SJSA1 (cell line): ENCODE measurements around the gene BAZ1B. TPM values are rescaled to one million over a fixed set of nuclear protein-coding genes. Genes with fewer than 3 reads are reported as not detected.
"Not testable (repeated sequence)": the region's sequence is repeated elsewhere in the genome, so short reads cannot be mapped to it uniquely, and the experiment has no call there.

Source experiments
- DNase-seq, 2 experiments: peaks; one replicate each; pipeline ENCODE4 v3.0.0-alpha.2; 2015 to 2020; ENCODE audit warnings: low spot score in 2 of 2, low read depth in 1 of 2
- H3K27ac ChIP-seq: fragments of 250-450 bp; sonication (Bioruptor Pico); 2 replicates; pipeline ENCODE4 v1.5.1; 2020; ENCODE audit warnings: mild to moderate bottlenecking, moderate library complexity
- H3K27me3 ChIP-seq: fragments of 250-450 bp; sonication (Bioruptor Pico); replicated peaks from 2 replicates; pipeline ENCODE4 v1.5.1; 2020; ENCODE audit warnings: mild to moderate bottlenecking, moderate library complexity
- H3K36me3 ChIP-seq: fragments of 250-450 bp; sonication (Bioruptor Pico); 2 replicates; pipeline ENCODE4 v1.5.1; 2020; ENCODE audit warnings: mild to moderate bottlenecking
- H3K4me1 ChIP-seq: fragments of 250-450 bp; sonication (Bioruptor Pico); replicated peaks from 2 replicates; pipeline ENCODE4 v1.6.1; 2021; ENCODE audit warnings: mild to moderate bottlenecking
- H3K4me3 ChIP-seq: fragments of 250-450 bp; sonication (Bioruptor Pico); 2 replicates; pipeline ENCODE4 v1.5.1; 2020; ENCODE audit warnings: mild to moderate bottlenecking
- H3K9me3 ChIP-seq: fragments of 250-450 bp; sonication (Bioruptor Pico); replicated peaks from 2 replicates; pipeline ENCODE4 v1.5.1; 2020; ENCODE audit warnings: mild to moderate bottlenecking
- total RNA-seq: library from RNA; depleted of rRNA; stranded (reverse); fragments of >200 nt; shearing (Covaris generic); gene quantifications from 2 replicates; pipeline ENCODE4 v1.2.3, GENCODE V29; 2014

Gene BAZ1B
- total RNA-seq, 1 experiment from 2014 or later = 86.5 TPM

DNA sequence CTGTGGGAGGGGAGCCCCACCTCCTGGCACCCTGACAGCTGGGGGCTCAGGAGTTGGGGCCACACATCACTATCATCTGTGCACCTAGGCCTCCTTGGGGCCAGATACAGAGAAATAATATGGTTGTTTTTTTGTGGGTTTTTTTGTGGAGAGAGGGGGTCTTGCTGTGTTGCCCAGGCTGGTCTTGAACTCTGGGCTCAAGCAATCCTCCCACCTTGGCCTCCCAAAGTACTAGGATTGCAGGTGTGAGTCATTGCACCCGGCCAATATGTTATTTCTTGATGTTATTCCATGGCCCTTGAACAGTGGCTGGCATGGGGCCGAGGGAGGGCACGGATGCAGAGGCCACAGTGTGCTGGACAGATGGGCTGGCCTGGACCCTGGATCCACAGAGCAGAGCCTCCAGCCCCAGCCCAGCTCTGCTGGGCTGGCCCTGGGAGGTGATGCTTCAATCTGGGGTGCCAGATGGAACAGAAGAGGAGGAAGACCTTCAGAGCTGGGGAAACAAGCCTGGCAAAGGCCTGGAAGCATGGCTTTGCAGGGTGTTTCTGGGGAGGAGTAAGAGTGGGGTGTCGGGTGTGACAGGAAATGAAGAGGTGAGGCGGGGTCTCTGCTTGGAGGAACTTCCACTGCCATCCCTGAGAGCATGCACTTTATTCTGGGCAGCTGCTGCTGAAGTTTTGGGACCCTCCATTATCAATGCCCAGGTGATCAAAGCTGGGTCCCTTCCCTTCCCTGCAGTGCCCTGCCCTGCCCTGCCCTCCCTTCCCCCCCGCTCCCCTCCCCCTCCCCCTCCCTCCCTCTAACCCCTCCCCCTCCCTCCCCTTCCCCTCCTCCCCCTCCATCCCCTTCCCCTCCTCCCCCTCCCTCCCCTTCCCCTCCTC lies 92.2 kb downstream of the BAZ1B start:
- Histone ChIP-seq H3K9me3 (peaks cover 5% of the 10 kb centered on the region), H3K4me1 (peaks cover 11% of the 10 kb centered on the region), H3K36me3 (peaks cover 3% of the 10 kb centered on the region; the same call in 1 of the 2 replicates), H3K27ac (no peak overlapping the region), H3K4me3 (no peak overlapping the region), H3K27me3 (no peaks in the 10 kb centered on the region)
- no peak for DNase-seq

- peaks cover 5% of the 10 kb centered on the region for H3K9me3 ChIP-seq
- no peak for DNase-seq
- H3K36me3 ChIP-seq = peaks cover 3% of the 10 kb centered on the region; the same call in 1 of the 2 replicates
- H3K27me3 ChIP-seq = no peaks in the 10 kb centered on the region
- peaks cover 9% of the 10 kb centered on the region for H3K4me1 ChIP-seq
- H3K4me3 ChIP-seq = no peak overlapping the region
- H3K27ac ChIP-seq = no peak overlapping the region
These were observed 92.9 kb downstream of the BAZ1B start for GRCh38 chr7:73429215-73429614.

DNA sequence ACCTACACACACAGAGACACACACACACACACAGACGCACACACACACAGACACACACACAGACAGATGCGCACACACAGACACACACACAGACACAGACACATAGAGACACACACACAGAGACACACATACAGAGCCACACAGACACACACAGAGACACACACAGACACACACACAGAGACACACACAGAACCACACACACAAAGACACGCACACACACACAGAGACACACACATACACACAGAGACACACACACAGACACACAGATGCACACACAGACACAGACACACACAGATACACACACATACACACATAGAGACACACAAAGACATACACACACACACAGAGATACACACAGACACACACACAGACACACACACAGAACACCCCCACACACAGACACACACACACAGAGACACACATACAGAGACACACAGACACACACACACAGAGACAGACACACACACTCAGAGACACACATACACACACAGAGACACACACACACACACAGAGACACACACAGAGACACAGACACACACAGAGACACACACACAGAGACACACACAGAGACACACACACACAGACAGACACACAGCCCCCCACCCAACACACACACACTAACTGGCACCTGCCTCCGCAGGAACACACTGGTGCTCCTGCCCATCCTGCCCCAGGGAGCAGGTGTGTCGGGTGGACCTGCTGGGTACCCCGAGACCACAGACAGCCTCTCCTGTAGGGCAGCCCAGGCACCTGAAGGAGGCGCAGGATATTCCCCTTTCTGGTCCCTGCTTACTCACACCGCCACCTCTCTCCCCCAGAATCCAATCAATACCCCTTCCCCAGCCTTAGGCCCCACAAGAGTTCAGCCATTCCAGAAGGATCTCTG lies 93.9 kb downstream of the BAZ1B start:
- DNase-seq = no peak
- Histone ChIP-seq H3K4me1 (no peaks in the 10 kb centered on the region), H3K4me3 (no peak overlapping the region), H3K9me3 (no peaks in the 10 kb centered on the region), H3K27ac (no peak overlapping the region), H3K27me3 (no peaks in the 10 kb centered on the region), H3K36me3 (no peaks in the 10 kb centered on the region)

GRCh38 chr7:73426016-73426415 lies 96.1 kb downstream of the BAZ1B start:
- no peak for DNase-seq
- Histone ChIP-seq H3K27ac (no peak overlapping the region), H3K4me3 (no peak overlapping the region), H3K4me1 (no peaks in the 10 kb centered on the region), H3K9me3 (no peaks in the 10 kb centered on the region), H3K27me3 (no peaks in the 10 kb centered on the region), H3K36me3 (no peaks in the 10 kb centered on the region)

DNA sequence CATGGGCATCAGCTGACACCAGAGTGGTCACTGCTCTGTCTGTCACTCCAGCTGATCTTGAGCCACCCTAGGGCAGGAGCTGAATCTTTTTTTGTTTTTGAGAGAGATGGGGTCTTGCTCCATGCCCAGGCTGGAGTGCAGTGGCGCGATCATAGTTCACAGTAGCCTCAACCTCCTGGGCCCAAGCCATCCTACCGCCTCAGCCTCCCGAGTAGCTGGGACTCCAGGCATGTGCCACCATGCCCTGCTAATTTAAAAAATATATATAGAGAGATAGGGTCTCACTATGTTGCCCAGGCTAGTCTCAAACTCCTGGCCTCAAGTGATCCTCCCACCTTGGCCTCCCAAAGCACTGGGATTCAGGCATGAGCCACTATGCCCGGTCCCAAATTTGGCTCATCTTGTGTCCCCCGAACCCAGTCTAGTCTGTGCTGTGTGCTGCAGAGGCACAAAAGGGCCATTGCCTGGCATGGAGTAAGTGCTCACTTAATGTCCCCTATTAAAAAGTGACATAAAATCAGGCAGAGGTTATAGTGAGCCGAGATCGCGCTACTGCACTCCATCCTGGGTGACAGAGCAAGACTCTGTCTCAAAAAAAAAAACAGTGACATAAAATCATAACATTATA lies 96.6 kb downstream of the BAZ1B start:
- no peaks in the 10 kb centered on the region for H3K36me3 ChIP-seq
- H3K27me3 ChIP-seq = no peaks in the 10 kb centered on the region
- no peak overlapping the region for H3K27ac ChIP-seq
- no peak for DNase-seq
- no peak overlapping the region for H3K4me3 ChIP-seq
- H3K4me1 ChIP-seq = no peaks in the 10 kb centered on the region
- H3K9me3 ChIP-seq = no peaks in the 10 kb centered on the region

GRCh38 chr7:73424489-73424885 lies 97.6 kb downstream of the BAZ1B start:
- no peaks in the 10 kb centered on the region for H3K36me3 ChIP-seq
- no peaks in the 10 kb centered on the region for H3K9me3 ChIP-seq
- no peak overlapping the region for H3K27ac ChIP-seq
- no peaks in the 10 kb centered on the region for H3K27me3 ChIP-seq
- no peak overlapping the region for H3K4me3 ChIP-seq
- H3K4me1 ChIP-seq = no peaks in the 10 kb centered on the region
- no peak for DNase-seq

DNA sequence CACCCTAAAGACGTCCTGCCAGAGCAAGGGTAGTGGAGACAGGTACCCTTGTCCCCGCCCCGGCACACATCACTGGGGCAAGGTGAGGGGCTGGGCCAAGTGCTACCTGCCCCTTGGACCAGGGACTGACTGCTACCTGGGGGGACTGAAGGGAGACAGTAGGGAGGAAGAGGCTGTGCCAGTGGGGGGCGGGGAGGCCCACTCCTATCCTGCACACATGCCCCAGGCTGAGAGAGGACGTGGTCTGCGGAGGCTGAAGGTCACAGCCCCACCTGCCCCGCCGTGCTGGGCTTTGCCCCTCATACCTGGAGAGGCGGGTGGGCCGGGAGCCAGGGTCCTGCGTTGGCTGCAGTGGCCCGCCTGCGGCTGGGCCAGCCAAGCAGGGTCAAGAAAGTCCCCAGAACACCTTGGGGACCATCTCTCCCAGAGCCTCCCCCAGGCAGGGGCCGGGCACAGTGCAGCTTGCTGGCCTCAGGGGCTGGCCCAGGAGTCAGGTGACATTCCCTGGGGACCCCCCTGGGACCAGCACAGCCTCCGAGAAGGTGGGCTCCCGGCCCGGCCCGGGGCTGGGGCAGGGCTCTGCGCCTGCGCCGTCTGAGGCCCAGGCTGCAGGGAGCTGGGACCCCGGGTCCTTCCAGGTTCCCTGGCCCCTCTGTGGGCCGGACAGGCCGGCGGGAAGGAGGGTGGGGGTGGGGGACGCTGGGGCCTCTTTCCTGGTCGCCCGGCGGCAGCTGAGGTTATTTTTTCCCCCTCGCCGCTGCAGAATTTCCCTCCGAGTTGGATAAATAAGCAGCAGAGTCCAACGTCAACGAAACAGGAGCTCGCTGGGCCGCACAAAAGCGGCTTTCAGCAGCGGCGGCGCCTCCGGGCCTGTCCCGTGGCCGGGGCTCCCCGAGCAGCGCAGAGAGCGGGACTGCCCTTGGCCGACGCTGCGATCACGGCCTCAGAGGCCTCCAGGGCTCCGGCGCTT lies 98.3 kb downstream of the BAZ1B start:
- H3K36me3 ChIP-seq = no peaks in the 10 kb centered on the region
- H3K27me3 ChIP-seq = no peaks in the 10 kb centered on the region
- H3K4me3 ChIP-seq = no peak overlapping the region
- H3K4me1 ChIP-seq = no peaks in the 10 kb centered on the region
- no peaks in the 10 kb centered on the region for H3K9me3 ChIP-seq
- DNase-seq = no peak
- no peak overlapping the region for H3K27ac ChIP-seq

- H3K9me3 ChIP-seq, H3K27me3 ChIP-seq, H3K27ac ChIP-seq, H3K36me3 ChIP-seq, H3K4me3 ChIP-seq, DNase-seq, H3K4me1 ChIP-seq: not testable (repeated sequence)
These were observed 101.5 kb downstream of the BAZ1B start for GRCh38 chr7:73420610-73421009.

DNA sequence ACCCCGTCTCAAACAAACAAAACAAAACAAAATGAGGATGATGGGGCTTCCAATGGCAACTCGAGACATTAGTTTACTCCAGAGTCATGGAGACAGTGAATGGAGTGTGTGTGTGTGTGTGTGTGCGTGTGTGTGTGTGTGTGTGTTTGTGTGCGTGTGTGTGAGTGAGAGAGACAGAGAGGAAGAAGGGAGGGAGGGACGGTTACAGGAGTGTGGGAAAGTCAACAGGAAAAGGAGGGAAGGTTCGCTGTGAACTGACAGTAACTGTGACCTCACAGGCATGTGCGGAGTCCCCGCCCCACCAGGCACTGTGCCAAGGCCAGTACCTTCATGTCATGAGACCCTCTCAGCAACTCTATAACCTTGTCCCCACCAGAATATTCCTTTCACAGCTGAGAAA lies 102.1 kb downstream of the BAZ1B start:
- H3K4me1 ChIP-seq, H3K36me3 ChIP-seq, DNase-seq, H3K4me3 ChIP-seq, H3K27ac ChIP-seq, H3K27me3 ChIP-seq, H3K9me3 ChIP-seq: not testable (repeated sequence)

DNA sequence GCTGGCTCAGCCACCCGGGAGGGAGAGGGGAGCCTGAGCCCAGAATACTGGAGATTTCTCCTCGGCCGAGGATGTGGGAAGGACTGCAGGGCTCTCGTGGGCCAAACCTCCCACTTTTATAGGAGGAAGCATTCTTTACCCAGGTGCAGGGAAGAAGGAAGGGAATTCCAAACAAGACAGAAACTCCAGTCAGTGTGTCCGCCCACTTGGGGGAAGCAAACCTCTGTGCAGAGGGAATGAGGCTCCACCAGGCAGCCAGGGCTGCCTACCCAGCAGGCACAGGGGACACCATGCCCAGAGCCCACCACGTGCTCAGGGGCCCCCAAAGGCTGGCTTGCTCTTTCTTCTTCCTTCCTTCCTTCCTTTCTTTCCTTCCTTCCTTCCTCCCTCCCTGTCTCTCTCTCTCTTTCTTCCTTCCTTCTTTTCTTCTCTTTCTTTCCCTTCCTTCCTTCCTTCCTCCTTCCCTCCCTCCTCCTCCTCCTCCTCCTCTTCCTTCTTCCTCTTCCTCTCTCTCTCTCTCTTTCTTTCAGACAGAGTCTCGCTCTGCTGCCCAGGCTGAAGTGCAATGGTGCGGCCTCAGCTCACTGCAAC lies 103.9 kb downstream of the BAZ1B start:
- H3K4me3 ChIP-seq = no peak overlapping the region
- H3K36me3 ChIP-seq = no peaks in the 10 kb centered on the region
- no peak for DNase-seq
- H3K4me1 ChIP-seq = no peaks in the 10 kb centered on the region
- no peaks in the 10 kb centered on the region for H3K9me3 ChIP-seq
- no peaks in the 10 kb centered on the region for H3K27me3 ChIP-seq
- H3K27ac ChIP-seq = no peak overlapping the region

DNA sequence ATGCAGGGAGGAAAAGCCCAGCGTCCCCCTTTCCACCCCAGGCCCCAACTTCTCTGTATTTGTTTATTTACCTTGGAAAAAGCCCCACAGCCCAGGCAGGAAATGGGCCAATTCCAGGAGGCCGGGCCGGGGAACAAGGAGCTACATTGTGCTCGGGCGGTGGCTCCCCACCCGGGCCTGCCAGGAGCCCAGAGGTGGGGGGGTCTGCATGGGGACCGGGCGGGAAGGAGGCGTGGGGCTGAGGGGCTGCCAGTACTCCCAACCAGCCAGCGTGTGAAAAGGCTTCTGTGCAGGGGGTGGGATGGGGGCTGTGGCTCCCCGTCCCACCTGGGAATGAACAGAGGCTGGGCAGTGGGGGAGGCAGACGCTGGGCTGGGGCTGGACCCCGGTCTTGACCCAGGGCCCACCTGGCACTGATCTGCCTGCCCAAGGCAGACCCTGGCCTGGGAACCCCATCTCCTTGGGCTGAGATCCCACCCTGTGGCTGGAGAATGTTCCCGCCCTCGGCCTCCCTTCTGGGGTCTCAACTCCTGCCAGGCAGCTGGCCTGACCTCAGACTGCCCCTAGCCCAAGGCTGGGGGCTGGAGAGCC lies 111.5 kb downstream of the BAZ1B start:
- H3K4me3 ChIP-seq, H3K27me3 ChIP-seq, H3K27ac ChIP-seq, DNase-seq, H3K36me3 ChIP-seq, H3K9me3 ChIP-seq: not testable (repeated sequence)
- H3K4me1 ChIP-seq = peaks cover 11% of the 10 kb centered on the region

GRCh38 chr7:73404860-73405259 lies 117.2 kb downstream of the BAZ1B start:
- H3K27me3 ChIP-seq, H3K4me3 ChIP-seq, H3K9me3 ChIP-seq, H3K27ac ChIP-seq, H3K4me1 ChIP-seq, DNase-seq, H3K36me3 ChIP-seq: not testable (repeated sequence)
